Measurements from ENCODE around the gene DMXL1.
"Not testable (repeated sequence)": the region's sequence is repeated elsewhere in the genome, so short reads cannot be mapped to it uniquely, and the experiment has no call there.

Gene DMXL1

GRCh38 chr5:119117237-119117636 lies 46.4 kb downstream of the DMXL1 start:
- DNase-seq (no peak), ATAC-seq (replicated peaks) (no peak)
- no peak overlapping the region for H3K4me3 Mint-ChIP-seq
- peaks cover 43% of the 10 kb centered on the region for H3K36me3 Mint-ChIP-seq (ENCODE audit: insufficient read depth)
- no peaks in the 10 kb centered on the region for H3K9me3 Mint-ChIP-seq
- H3K4me1 Mint-ChIP-seq (ENCODE audit: low read depth in 2 of 2): no peaks in the 10 kb centered on the region
- H3K27ac Mint-ChIP-seq: peak overlapping the region; percentile 15 to 20
- H3K27me3 Mint-ChIP-seq: no peaks in the 10 kb centered on the region

DNA sequence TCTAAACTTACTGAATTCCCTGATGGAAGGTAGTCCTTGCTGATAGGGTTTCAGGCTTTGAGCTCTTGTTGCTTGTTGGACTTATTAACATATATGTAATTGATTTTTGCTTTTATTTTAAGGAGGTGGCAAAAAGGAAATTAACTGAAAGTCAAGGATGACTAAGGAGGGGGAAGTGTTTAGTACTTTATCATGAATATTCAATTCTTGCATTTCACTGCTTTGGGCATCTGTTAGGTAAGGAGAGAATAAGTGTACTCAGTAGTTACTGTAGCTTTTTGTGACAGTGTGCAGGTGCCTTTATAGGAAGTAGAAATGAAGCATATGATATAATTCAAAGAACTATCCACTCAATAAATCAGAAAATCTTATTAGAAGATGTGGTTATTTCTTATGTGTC lies 47.1 kb downstream of the DMXL1 start:
- DNase-seq (no peak), ATAC-seq (replicated peaks) (no peak)
- H3K27me3 Mint-ChIP-seq: no peaks in the 10 kb centered on the region
- peaks cover 42% of the 10 kb centered on the region for H3K36me3 Mint-ChIP-seq (ENCODE audit: insufficient read depth)
- H3K4me1 Mint-ChIP-seq (ENCODE audit: low read depth in 2 of 2): no peaks in the 10 kb centered on the region
- H3K9me3 Mint-ChIP-seq: no peaks in the 10 kb centered on the region
- no peak overlapping the region for H3K4me3 Mint-ChIP-seq
- peak overlapping the region; percentile 15 to 20 for H3K27ac Mint-ChIP-seq

GRCh38 chr5:119120893-119121292 lies 50.0 kb downstream of the DMXL1 start:
- ATAC-seq (replicated peaks): no peak
- H3K27ac Mint-ChIP-seq: no peak overlapping the region
- H3K4me1 Mint-ChIP-seq (ENCODE audit: low read depth in 2 of 2): no peaks in the 10 kb centered on the region
- peaks cover 32% of the 10 kb centered on the region for H3K36me3 Mint-ChIP-seq (ENCODE audit: insufficient read depth)
- H3K4me3 Mint-ChIP-seq: no peak overlapping the region
- H3K27me3 Mint-ChIP-seq: no peaks in the 10 kb centered on the region
- no peak for DNase-seq
- no peaks in the 10 kb centered on the region for H3K9me3 Mint-ChIP-seq

- DNase-seq; ATAC-seq (replicated peaks); H3K27ac Mint-ChIP-seq; H3K4me1 Mint-ChIP-seq (ENCODE audit: low read depth in 2 of 2); H3K27me3 Mint-ChIP-seq; H3K4me3 Mint-ChIP-seq; H3K9me3 Mint-ChIP-seq: not testable (repeated sequence)
- H3K36me3 Mint-ChIP-seq (ENCODE audit: insufficient read depth): peaks cover 26% of the 10 kb centered on the region
Observed at GRCh38 chr5:119122474-119122873, 51.6 kb downstream of the DMXL1 start.

- ATAC-seq (replicated peaks): no peak
- no peak overlapping the region for H3K4me3 Mint-ChIP-seq
- no peaks in the 10 kb centered on the region for H3K27me3 Mint-ChIP-seq
- H3K27ac Mint-ChIP-seq: no peak overlapping the region
- peaks cover 20% of the 10 kb centered on the region for H3K36me3 Mint-ChIP-seq (ENCODE audit: insufficient read depth)
- DNase-seq: no peak
- H3K9me3 Mint-ChIP-seq: no peaks in the 10 kb centered on the region
- H3K4me1 Mint-ChIP-seq (ENCODE audit: low read depth in 2 of 2): no peaks in the 10 kb centered on the region
Observed at GRCh38 chr5:119123280-119123679, 52.4 kb downstream of the DMXL1 start.

DNA sequence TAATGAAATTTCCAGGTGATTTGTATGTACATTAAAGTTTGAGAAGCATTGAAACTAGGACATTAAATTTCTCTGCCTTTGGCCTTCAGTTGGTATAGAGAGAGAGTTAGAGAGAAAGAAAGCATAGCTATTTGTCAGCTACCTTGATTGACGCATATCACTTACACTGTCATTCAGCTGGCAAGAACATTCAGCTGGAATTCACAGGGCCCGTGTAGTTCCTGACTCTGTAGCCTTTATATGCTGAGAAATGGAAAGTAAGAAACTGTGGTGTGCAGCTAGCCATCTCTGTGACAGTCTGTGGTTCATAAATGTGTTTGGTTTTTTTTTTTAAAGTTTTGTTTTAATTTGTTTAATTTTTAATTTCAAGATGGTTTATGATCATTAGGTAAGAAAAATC lies 58.9 kb downstream of the DMXL1 start:
- H3K4me1 Mint-ChIP-seq (ENCODE audit: low read depth in 2 of 2): no peaks in the 10 kb centered on the region
- peak overlapping the region in 1 of 2 donors; percentile 71 for H3K27ac Mint-ChIP-seq
- H3K4me3 Mint-ChIP-seq: no peak overlapping the region
- H3K9me3 Mint-ChIP-seq: no peaks in the 10 kb centered on the region
- no peak for DNase-seq
- no peak for ATAC-seq (replicated peaks)
- peaks cover 3% of the 10 kb centered on the region for H3K36me3 Mint-ChIP-seq (ENCODE audit: insufficient read depth)
- H3K27me3 Mint-ChIP-seq: no peaks in the 10 kb centered on the region

GRCh38 chr5:119131530-119132304 lies 60.8 kb downstream of the DMXL1 start:
- H3K9me3 Mint-ChIP-seq: peaks cover 2 to 5% of the 10 kb centered on the region in 2 donors
- H3K27me3 Mint-ChIP-seq: no peaks in the 10 kb centered on the region
- no peaks in the 10 kb centered on the region for H3K4me1 Mint-ChIP-seq (ENCODE audit: low read depth in 2 of 2)
- no peak overlapping the region for H3K27ac Mint-ChIP-seq
- no peak for ATAC-seq (replicated peaks)
- peaks cover 7% of the 10 kb centered on the region for H3K36me3 Mint-ChIP-seq (ENCODE audit: insufficient read depth)
- no peak for DNase-seq
- no peak overlapping the region for H3K4me3 Mint-ChIP-seq

GRCh38 chr5:119135743-119136142 lies 64.9 kb downstream of the DMXL1 start:
- H3K9me3 Mint-ChIP-seq; H3K4me1 Mint-ChIP-seq (ENCODE audit: low read depth in 2 of 2); H3K4me3 Mint-ChIP-seq; H3K36me3 Mint-ChIP-seq (ENCODE audit: insufficient read depth); ATAC-seq (replicated peaks); H3K27me3 Mint-ChIP-seq; H3K27ac Mint-ChIP-seq; DNase-seq: not testable (repeated sequence)

- no peak overlapping the region for H3K4me3 Mint-ChIP-seq
- ATAC-seq (replicated peaks) (no peak), DNase-seq (no peak)
- no peaks in the 10 kb centered on the region for H3K27me3 Mint-ChIP-seq
- H3K4me1 Mint-ChIP-seq (ENCODE audit: low read depth in 2 of 2): no peaks in the 10 kb centered on the region
- peaks cover 4 to 5% of the 10 kb centered on the region in 2 donors for H3K9me3 Mint-ChIP-seq
- H3K36me3 Mint-ChIP-seq (ENCODE audit: insufficient read depth): peaks cover 4% of the 10 kb centered on the region
- no peak overlapping the region for H3K27ac Mint-ChIP-seq
Observed at GRCh38 chr5:119136666-119137318, 65.9 kb downstream of the DMXL1 start.

DNA sequence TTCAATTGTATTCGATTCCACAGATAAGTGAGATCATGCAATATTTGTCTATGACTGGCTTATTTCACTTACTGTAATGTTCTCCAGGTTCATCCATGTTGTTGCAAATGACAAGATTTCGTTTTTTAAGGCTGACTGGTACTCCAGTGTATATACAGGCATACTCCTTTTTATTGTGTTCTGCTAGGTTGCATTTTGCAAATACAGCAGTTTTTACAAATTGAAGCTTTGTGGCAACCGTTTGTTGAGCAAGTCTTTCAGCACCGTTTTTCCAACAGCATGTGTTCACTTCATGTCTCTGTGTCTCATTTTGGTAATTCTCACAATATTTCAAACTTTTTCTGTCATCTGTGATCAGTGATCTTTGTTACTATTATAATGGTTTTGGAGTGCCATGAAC lies 82.7 kb downstream of the DMXL1 start:
- DNase-seq (no peak), ATAC-seq (replicated peaks) (no peak)
- Mint-ChIP-seq H3K27ac (no peak overlapping the region), H3K4me1 (ENCODE audit: low read depth in 2 of 2) (no peaks in the 10 kb centered on the region), H3K27me3 (no peaks in the 10 kb centered on the region), H3K4me3 (no peak overlapping the region), H3K9me3 (no peaks in the 10 kb centered on the region), H3K36me3 (ENCODE audit: insufficient read depth) (peaks cover 6% of the 10 kb centered on the region)

DNA sequence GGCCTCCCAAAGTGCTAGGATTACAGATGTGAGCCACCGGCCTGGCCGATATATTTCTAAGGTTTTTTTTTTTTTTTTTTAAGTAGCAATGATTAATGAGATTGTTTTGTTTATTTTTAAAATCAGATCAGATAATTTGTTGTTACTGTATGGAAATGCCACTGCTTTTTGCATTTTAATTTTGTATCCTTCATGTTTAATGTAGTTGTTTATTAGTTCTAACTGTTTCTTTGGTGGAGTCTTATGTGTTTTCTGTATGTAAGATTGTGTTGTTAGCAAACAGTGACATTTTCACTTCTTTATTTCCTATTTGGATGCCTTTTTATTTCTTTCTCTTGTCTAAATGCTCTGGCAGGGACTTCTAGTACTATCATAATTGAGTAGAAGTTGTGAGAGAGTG lies 87.3 kb downstream of the DMXL1 start:
- Mint-ChIP-seq H3K36me3 (ENCODE audit: insufficient read depth) (peaks cover 6% of the 10 kb centered on the region), H3K27ac (no peak overlapping the region), H3K27me3 (no peaks in the 10 kb centered on the region), H3K9me3 (no peaks in the 10 kb centered on the region), H3K4me1 (ENCODE audit: low read depth in 2 of 2) (peaks cover 0 to 3% of the 10 kb centered on the region in 2 donors), H3K4me3 (no peak overlapping the region)
- ATAC-seq (replicated peaks): no peak
- no peak for DNase-seq

- no peak overlapping the region for H3K4me3 Mint-ChIP-seq
- H3K36me3 Mint-ChIP-seq (ENCODE audit: insufficient read depth): peaks cover 13% of the 10 kb centered on the region
- ATAC-seq (replicated peaks): no peak
- H3K27ac Mint-ChIP-seq: no peak overlapping the region
- no peak for DNase-seq
- H3K4me1 Mint-ChIP-seq (ENCODE audit: low read depth in 2 of 2): peaks cover 0 to 3% of the 10 kb centered on the region in 2 donors
- H3K27me3 Mint-ChIP-seq: no peaks in the 10 kb centered on the region
- H3K9me3 Mint-ChIP-seq: no peaks in the 10 kb centered on the region
Observed at GRCh38 chr5:119161430-119161829, 90.5 kb downstream of the DMXL1 start.

DNA sequence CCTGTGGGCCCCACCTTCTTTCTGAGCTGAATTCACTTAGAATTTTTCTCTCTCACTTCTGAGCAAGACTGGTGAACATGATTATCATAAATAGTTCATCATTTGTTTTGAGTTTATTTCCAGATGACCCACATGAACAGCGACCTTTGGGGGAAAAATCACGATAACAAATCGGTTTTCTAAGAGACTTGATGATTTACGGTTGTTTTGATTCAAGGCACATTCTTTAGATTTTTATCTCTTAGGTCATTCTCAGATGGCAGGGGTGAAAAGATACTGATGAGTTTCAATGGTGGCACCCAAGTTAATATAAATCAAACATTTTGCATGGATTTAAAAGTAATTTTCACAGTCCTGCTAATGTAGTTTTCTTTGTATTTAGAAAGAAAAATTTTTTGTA lies 95.1 kb downstream of the DMXL1 start:
- peaks cover 9% of the 10 kb centered on the region for H3K36me3 Mint-ChIP-seq (ENCODE audit: insufficient read depth)
- no peak overlapping the region for H3K27ac Mint-ChIP-seq
- H3K9me3 Mint-ChIP-seq: no peaks in the 10 kb centered on the region
- no peaks in the 10 kb centered on the region for H3K27me3 Mint-ChIP-seq
- peaks cover 0 to 5% of the 10 kb centered on the region in 2 donors for H3K4me1 Mint-ChIP-seq (ENCODE audit: low read depth in 2 of 2)
- ATAC-seq (replicated peaks) (no peak), DNase-seq (no peak)
- no peak overlapping the region for H3K4me3 Mint-ChIP-seq

GRCh38 chr5:119168401-119168800 lies 97.5 kb downstream of the DMXL1 start:
- H3K4me3 Mint-ChIP-seq: no peak overlapping the region
- no peaks in the 10 kb centered on the region for H3K9me3 Mint-ChIP-seq
- H3K27ac Mint-ChIP-seq: peak overlapping the region; percentile 1 to 15
- no peaks in the 10 kb centered on the region for H3K27me3 Mint-ChIP-seq
- H3K4me1 Mint-ChIP-seq (ENCODE audit: low read depth in 2 of 2): peaks cover 0 to 3% of the 10 kb centered on the region in 2 donors
- DNase-seq: no peak
- no peak for ATAC-seq (replicated peaks)
- H3K36me3 Mint-ChIP-seq (ENCODE audit: insufficient read depth): peaks cover 9% of the 10 kb centered on the region

Data from effector memory CD8-positive, alpha-beta T cell (primary cell).